HEK293 (cell line): ENCODE results near the gene INTS15.

ENCODE experiments used
- CTCF ChIA-PET: fragments of 350-600 bp; formaldehyde crosslinking; extraction: SDS; loops from one replicate; lab custom pipeline; 2021; ENCODE audit warnings: antibody characterized with exemption; lab: Yijun Ruan, JAX
- POLR2A ChIA-PET: fragments of 300-600 bp; formaldehyde crosslinking; extraction: SDS; loops from one replicate; lab custom pipeline; 2020; ENCODE audit warnings: antibody characterized with exemption, inconsistent platforms; lab: Yijun Ruan, JAX
- H3K27ac ChIP-seq: fragments of 200-500 bp; sonication (Bioruptor generic); 2 replicates; pipeline ENCODE4 v1.5.1; 2014; ENCODE audit warnings: low read depth, low read length, control low read depth, inconsistent platforms; ENCODE audit errors: extremely low read depth
- H3K36me3 ChIP-seq, 2 experiments: fragments of 200-500 bp in 1 of 2; sonication (Bioruptor generic) in 1 of 2; 1 replicate in 1 of 2; 2 replicates in 1 of 2; pipeline ENCODE4 v1.5.1; 2014 to 2017; ENCODE audit warnings: inconsistent platforms in 2 of 2, low read length in 2 of 2; ENCODE audit not compliant: control insufficient read depth in 2 of 2, insufficient read depth in 1 of 2
- H3K4me1 ChIP-seq: fragments of 200-500 bp; sonication (Bioruptor generic); 2 replicates; pipeline ENCODE4 v1.5.1; 2014; ENCODE audit warnings: mild to moderate bottlenecking, low read length, inconsistent platforms; ENCODE audit not compliant: control insufficient read depth, insufficient read depth
- H3K4me3 ChIP-seq: 2 replicates; pipeline ENCODE4 v1.5.1; 2011; ENCODE audit warnings: low read depth, mild to moderate bottlenecking, control low read depth, low read length, moderate library complexity
- H3K9me3 ChIP-seq: fragments of 200-500 bp; sonication (Bioruptor generic); 2 replicates; pipeline ENCODE4 v1.5.1; 2014; ENCODE audit warnings: low read depth, low read length, inconsistent platforms; ENCODE audit not compliant: control insufficient read depth, insufficient read depth
- AEBP2 ChIP-seq: fragments of 450-650 bp; formaldehyde crosslinking; IDR thresholded peaks from 2 replicates; pipeline ENCODE4 v1.5.1; 2016; ENCODE audit warnings: missing biosample characterization, missing genetic modification characterization, borderline replicate concordance
- GLIS2 ChIP-seq: fragments of 450-650 bp; formaldehyde crosslinking; IDR thresholded peaks from 2 replicates; pipeline ENCODE4 v1.5.1; 2016; ENCODE audit warnings: missing biosample characterization, missing genetic modification characterization
- PBX3 ChIP-seq: sonication (generic); formaldehyde crosslinking; IDR thresholded peaks from 2 replicates; pipeline ENCODE4 v1.8.1; 2022; ENCODE audit warnings: mild to moderate bottlenecking, moderate library complexity, missing genetic modification reagents
- SCRT1 ChIP-seq: fragments of 450-650 bp; formaldehyde crosslinking; IDR thresholded peaks from 2 replicates; pipeline ENCODE4 v1.5.1; 2016; ENCODE audit warnings: missing biosample characterization, missing genetic modification characterization, borderline replicate concordance
- SCRT2 ChIP-seq: fragments of 450-650 bp; formaldehyde crosslinking; IDR thresholded peaks from 2 replicates; pipeline ENCODE4 v1.5.1; 2016; ENCODE audit warnings: missing biosample characterization, missing genetic modification characterization
- ZBTB48 ChIP-seq: fragments of 450-650 bp; formaldehyde crosslinking; IDR thresholded peaks from 2 replicates; pipeline ENCODE4 v1.5.1; 2016; ENCODE audit warnings: missing biosample characterization, missing genetic modification characterization
- ZFP41 ChIP-seq: fragments of 450-650 bp; formaldehyde crosslinking; IDR thresholded peaks from 2 replicates; pipeline ENCODE4 v1.5.1; 2016; ENCODE audit warnings: missing biosample characterization, missing genetic modification characterization, borderline replicate concordance
- ZIC2 ChIP-seq: fragments of 450-650 bp; formaldehyde crosslinking; IDR thresholded peaks from 2 replicates; pipeline ENCODE4 v1.5.1; 2016; ENCODE audit warnings: missing biosample characterization, missing genetic modification characterization
- ZNF155 ChIP-seq: fragments of 450-650 bp; formaldehyde crosslinking; IDR thresholded peaks from 2 replicates; pipeline ENCODE4 v1.5.1; 2016; ENCODE audit warnings: missing biosample characterization, missing genetic modification characterization
- ZNF184 ChIP-seq: fragments of 450-650 bp; IDR thresholded peaks from 2 replicates; pipeline ENCODE4 v1.5.1; 2018; ENCODE audit warnings: missing biosample characterization, mild to moderate bottlenecking, missing genetic modification characterization
- ZNF26 ChIP-seq: fragments of 450-650 bp; formaldehyde crosslinking; IDR thresholded peaks from 2 replicates; pipeline ENCODE4 v1.5.1; 2016; ENCODE audit warnings: missing biosample characterization, missing genetic modification characterization
- ZNF362 ChIP-seq: fragments of 450-650 bp; formaldehyde crosslinking; IDR thresholded peaks from 2 replicates; pipeline ENCODE4 v1.5.1; 2016; ENCODE audit warnings: missing biosample characterization, missing genetic modification characterization
- ZNF37A ChIP-seq: fragments of 450-650 bp; IDR thresholded peaks from 2 replicates; pipeline ENCODE4 v1.5.1; 2018; ENCODE audit warnings: missing biosample characterization, missing genetic modification characterization
- ZNF548 ChIP-seq: fragments of 450-650 bp; formaldehyde crosslinking; IDR thresholded peaks from 2 replicates; pipeline ENCODE4 v1.5.1; 2016; ENCODE audit warnings: missing biosample characterization, missing genetic modification characterization
- ZNF585B ChIP-seq: fragments of 450-650 bp; formaldehyde crosslinking; IDR thresholded peaks from 2 replicates; pipeline ENCODE4 v1.5.1; 2016; ENCODE audit warnings: missing biosample characterization, missing genetic modification characterization
- ZNF658 ChIP-seq: fragments of 450-650 bp; formaldehyde crosslinking; IDR thresholded peaks from 2 replicates; pipeline ENCODE4; 2016; ENCODE audit warnings: missing biosample characterization, missing genetic modification characterization
- ZNF677 ChIP-seq: fragments of 450-650 bp; IDR thresholded peaks from 2 replicates; pipeline ENCODE4 v1.5.0; 2018; ENCODE audit warnings: missing biosample characterization, mild to moderate bottlenecking, missing genetic modification characterization, moderate library complexity
- ZNF704 ChIP-seq: fragments of 450-650 bp; formaldehyde crosslinking; IDR thresholded peaks from 2 replicates; pipeline ENCODE4 v1.5.1; 2016; ENCODE audit warnings: missing biosample characterization, missing genetic modification characterization
- ZNF76 ChIP-seq: fragments of 450-650 bp; formaldehyde crosslinking; IDR thresholded peaks from 2 replicates; pipeline ENCODE4; 2016; ENCODE audit warnings: low read depth, missing biosample characterization, missing genetic modification characterization, borderline replicate concordance
- ZNF776 ChIP-seq: fragments of 450-650 bp; formaldehyde crosslinking; IDR thresholded peaks from 2 replicates; pipeline ENCODE4 v1.5.0; 2017; ENCODE audit warnings: missing biosample characterization, missing genetic modification characterization, borderline replicate concordance
- ZSCAN16 ChIP-seq: fragments of 450-650 bp; formaldehyde crosslinking; IDR thresholded peaks from 2 replicates; pipeline ENCODE4 v1.5.1; 2016; ENCODE audit warnings: missing biosample characterization, missing genetic modification characterization
- TF ChIP-seq, protein P1 (sequence below): fragments of 450-650 bp; formaldehyde crosslinking; IDR thresholded peaks from 2 replicates; pipeline ENCODE4 v1.5.1; 2016; ENCODE audit warnings: missing biosample characterization, missing genetic modification characterization
- TF ChIP-seq, protein P2 (sequence below): fragments of 450-650 bp; formaldehyde crosslinking; IDR thresholded peaks from 2 replicates; pipeline ENCODE4 v1.5.1; 2017; ENCODE audit warnings: missing biosample characterization, mild to moderate bottlenecking, missing genetic modification characterization, moderate library complexity

INTS15 gene

GRCh38 chr7:6553448-6554044, 36.3 kb upstream of the INTS15 start (continued):
- TF ChIP-seq, protein P1, sequence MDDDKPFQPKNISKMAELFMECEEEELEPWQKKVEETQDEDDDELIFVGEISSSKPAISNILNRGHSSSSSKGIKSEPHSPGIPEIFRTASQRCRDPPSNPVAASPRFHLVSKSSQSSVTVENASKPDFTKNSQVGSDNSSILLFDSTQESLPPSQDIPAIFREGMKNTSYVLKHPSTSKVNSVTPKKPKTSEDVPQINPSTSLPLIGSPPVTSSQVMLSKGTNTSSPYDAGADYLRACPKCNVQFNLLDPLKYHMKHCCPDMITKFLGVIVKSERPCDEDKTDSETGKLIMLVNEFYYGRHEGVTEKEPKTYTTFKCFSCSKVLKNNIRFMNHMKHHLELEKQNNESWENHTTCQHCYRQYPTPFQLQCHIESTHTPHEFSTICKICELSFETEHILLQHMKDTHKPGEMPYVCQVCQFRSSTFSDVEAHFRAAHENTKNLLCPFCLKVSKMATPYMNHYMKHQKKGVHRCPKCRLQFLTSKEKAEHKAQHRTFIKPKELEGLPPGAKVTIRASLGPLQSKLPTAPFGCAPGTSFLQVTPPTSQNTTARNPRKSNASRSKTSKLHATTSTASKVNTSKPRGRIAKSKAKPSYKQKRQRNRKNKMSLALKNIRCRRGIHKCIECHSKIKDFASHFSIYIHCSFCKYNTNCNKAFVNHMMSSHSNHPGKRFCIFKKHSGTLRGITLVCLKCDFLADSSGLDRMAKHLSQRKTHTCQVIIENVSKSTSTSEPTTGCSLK (tag by site-specific recombination), result no peak
- TF ChIP-seq ZNF548 (tag by site-specific recombination), result no peak
- no peak for TF ChIP-seq ZNF704 (tag by site-specific recombination)
- no peak for TF ChIP-seq ZNF76 (tag by site-specific recombination)

DNA sequence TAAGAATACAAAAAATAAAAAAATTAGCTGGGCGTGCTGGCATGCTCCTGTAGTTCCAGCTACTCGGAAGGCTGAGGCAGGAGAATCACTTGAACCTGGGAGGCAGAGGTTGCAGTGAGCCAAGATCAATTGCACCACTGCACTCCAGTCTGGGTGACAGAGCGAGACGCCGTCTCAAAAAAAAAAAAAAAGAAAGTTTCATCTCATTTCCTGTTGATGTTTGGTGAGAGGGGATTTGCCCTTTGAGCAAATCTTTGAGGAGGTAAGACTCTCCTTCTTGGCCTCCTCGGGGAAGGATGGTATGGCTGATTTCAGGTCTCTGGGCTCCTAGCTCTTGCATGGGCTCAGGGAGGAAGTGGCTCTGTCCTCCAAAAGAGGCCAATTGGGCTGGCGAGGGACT, 35.0 kb upstream of the INTS15 start:
- H3K27ac ChIP-seq, result no peak overlapping the region
- TF ChIP-seq ZNF26 (tag by site-specific recombination), result no peak
- no peak for TF ChIP-seq ZNF184 (tag by site-specific recombination)
- TF ChIP-seq PBX3, result no peak
- TF ChIP-seq ZNF155 (tag by site-specific recombination), result no peak
- no peak for TF ChIP-seq ZNF362 (tag by site-specific recombination)
- TF ChIP-seq SCRT1 (tag by site-specific recombination), result no peak
- TF ChIP-seq ZNF585B (tag by site-specific recombination), result no peak
- TF ChIP-seq ZIC2 (tag by site-specific recombination), result no peak
- TF ChIP-seq GLIS2 (tag by site-specific recombination), result no peak
- CTCF ChIA-PET, result interaction anchor here (0.6 to 1.3 kb wide), 3 partner anchors 38 to 301 kb away, joined by 3 read pairs; no protein-coding TSS in a partner anchor
- POLR2A ChIA-PET, result no interaction called here
- H3K4me3 ChIP-seq, result no peak overlapping the region
- no peaks in the 10 kb centered on the region for H3K36me3 ChIP-seq
- no peaks in the 10 kb centered on the region for H3K9me3 ChIP-seq
- no peaks in the 10 kb centered on the region for H3K4me1 ChIP-seq

DNA sequence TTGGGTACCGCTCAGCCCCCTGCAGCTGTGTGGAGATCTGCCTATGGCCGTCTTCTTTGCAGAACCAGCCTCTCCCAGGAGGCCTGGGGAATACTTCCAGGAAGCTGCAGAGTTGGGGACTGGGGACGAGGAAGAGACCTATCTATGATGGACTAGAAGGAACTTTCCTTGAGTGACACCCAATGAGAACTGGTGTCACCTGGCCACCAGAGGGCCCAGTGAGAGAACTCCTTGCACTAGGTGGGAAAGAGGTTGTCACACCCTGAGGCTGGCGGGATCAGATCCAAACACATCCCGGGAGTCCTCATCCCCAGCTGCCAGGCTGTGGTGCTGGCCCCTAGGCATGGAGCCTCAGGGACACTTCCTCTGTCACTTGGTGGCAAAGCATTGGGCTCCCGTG, 33.6 kb upstream of the INTS15 start:
- CTCF ChIA-PET, result no interaction called here
- H3K4me1 ChIP-seq, result no peaks in the 10 kb centered on the region
- no peak overlapping the region for H3K4me3 ChIP-seq
- H3K9me3 ChIP-seq, result no peaks in the 10 kb centered on the region
- H3K27ac ChIP-seq, result no peak overlapping the region
- POLR2A ChIA-PET, result no interaction called here
- no peak for TF ChIP-seq ZNF37A (tag by site-specific recombination)
- TF ChIP-seq SCRT2 (tag by site-specific recombination), result no peak
- TF ChIP-seq AEBP2 (tag by site-specific recombination), result no peak
- TF ChIP-seq ZNF776 (tag by site-specific recombination), result no peak
- TF ChIP-seq ZFP41, result no peak
- no peak for TF ChIP-seq ZNF658
- no peak for TF ChIP-seq ZBTB48 (tag by site-specific recombination)
- TF ChIP-seq, protein P2, sequence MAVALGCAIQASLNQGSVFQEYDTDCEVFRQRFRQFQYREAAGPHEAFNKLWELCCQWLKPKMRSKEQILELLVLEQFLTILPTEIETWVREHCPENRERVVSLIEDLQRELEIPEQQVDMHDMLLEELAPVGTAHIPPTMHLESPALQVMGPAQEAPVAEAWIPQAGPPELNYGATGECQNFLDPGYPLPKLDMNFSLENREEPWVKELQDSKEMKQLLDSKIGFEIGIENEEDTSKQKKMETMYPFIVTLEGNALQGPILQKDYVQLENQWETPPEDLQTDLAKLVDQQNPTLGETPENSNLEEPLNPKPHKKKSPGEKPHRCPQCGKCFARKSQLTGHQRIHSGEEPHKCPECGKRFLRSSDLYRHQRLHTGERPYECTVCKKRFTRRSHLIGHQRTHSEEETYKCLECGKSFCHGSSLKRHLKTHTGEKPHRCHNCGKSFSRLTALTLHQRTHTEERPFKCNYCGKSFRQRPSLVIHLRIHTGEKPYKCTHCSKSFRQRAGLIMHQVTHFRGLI (tag by site-specific recombination), result no peak
- no peak for TF ChIP-seq ZSCAN16 (tag by site-specific recombination)
- no peak for TF ChIP-seq ZNF677
- no peaks in the 10 kb centered on the region for H3K36me3 ChIP-seq
